ENCODE results near the gene RPL10A.
A peak's percentile ranks its signal among the peaks of the same experiment; 100 is the strongest.

The RPL10A gene

DNA sequence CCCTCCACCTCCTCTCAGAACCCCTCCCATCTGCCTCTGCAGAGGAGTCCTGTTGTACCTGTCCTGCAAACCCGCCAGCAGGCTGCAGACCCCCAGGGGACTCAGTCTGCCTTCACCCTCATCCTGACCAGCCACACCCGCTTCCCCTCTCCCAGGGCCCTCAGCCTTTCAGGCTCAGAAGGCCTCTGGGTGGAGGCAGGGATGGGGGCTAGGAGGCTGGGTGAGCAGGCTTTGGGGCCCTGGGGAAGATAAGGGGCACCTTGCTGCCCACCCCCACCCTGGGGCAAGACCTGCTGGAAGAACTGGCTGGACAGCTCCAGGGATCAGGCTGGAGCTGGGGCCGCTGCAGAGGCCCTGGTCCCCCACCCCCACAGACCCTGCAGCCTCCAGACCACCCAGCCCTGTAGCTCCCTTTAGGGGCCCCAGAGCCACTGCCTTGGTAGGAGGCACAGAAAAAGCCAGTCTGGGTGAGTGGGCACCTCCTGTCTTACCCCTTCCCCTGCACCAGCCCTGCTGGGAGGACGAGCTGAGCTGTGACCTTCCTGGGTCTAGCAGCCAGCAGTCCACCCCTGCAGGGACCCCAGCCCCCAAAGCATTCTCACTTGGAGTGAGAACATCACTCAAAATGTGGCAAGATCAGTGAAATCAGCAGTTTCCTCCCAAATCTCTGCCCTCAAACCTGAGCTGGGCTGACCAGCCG is 23.5 kb downstream of the RPL10A start:
- no peak for DNase-seq (ENCODE audit: low read depth in 2 of 2)

DNA sequence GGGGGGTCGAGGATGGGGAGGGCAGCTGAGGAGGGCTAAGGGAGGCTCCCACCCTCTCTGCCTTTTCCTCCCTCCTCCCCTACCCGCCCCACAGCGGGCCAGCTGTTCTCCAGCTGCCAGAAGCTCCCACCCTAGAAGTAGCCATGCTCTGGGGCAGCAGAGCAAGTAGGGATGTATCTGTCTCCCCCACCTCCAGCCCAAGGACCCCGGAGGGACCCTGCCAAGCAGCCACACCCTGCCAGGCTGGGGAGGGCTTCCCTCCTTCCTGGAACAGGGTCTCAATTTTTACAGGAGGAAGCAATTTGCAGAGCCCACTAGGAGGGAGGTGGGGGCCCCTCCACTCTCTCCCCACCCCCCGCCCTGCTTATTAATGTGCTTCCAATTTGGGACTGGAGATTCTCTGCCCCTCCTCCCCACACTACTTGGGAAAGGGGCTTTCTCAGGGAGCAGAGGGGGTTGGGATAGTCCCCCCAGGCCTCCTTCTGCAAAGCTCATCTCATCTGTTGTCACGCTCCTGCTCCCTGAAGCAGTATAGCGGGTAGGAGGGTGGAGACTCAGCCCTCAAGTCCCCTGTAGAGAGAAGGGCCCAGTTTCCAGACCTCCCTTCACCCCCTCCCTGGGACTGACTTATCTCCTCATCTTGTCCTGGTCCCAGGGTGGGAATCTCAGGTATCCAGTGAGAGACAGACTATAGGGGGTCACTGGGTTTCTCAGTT is 24.2 kb downstream of the RPL10A start:
- DNase-seq (ENCODE audit: low read depth in 2 of 2) = no peak

DNA sequence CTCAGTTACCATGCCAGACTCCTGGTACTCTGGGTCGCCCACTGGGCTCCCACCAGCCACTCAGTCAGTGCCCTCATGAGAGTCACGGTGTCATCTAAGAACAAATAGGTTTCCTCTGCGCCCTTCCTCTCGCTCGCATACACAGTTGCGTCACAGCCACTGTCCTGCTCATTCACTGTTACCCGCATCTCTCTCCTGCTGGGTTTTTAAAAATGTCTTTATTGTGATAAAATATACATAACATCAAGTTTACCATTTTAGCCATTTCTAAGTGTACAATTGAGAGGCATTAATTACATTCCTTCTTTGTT is 24.7 kb downstream of the RPL10A start:
- no peak for DNase-seq (ENCODE audit: low read depth in 2 of 2)

DNA sequence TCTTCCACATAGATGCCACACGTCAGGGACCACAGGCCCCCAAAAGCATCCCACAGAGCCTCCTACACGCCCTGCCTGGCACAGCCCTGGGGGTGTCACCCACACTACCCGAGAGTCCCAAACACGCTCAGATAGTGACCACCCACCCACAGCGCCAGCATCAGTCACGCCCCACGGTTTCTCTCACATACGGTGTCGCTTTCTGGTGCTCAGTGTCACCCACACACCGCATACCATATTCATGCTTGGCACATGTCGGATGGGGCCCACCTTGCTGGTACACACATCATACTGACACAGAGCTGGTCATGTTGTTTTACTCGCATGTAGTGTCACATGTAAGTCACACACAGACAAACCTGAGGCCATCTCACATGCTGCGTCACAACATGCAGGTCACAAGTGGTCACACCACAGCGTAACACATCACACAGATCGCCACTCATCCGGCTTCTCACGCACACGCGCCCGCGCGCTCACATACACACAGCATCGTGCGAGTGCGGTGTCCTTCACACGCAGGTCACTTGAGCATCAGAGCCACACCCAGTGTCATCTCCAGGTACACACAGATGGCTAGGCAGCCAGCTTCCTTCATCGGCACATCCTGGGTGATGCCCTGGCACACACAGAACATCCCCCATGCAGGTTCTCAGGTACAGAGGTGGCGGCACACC is 25.2 kb downstream of the RPL10A start:
- no peak for DNase-seq (ENCODE audit: low read depth in 2 of 2)

DNA sequence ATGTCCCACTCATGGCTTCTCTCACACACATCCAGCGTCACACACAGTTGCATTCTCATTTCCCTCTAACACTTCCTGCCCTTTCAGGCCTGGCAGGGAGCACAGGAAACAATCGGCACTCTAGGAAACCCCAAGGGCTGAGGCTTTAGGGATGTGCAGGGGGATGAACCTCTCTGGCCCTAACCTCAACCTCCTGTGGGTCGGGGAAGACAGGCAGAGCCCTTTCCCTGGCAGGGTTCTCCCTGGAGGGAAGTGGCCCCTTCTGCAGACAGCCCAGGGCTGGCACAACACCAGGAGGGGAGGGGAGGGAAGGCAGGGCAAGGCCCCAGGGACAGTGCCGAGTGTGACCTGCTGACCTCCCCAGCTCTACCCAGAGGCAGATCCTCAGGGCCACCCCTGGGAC is 26.0 kb downstream of the RPL10A start:
- DNase-seq (ENCODE audit: low read depth in 2 of 2) = no peak

DNA sequence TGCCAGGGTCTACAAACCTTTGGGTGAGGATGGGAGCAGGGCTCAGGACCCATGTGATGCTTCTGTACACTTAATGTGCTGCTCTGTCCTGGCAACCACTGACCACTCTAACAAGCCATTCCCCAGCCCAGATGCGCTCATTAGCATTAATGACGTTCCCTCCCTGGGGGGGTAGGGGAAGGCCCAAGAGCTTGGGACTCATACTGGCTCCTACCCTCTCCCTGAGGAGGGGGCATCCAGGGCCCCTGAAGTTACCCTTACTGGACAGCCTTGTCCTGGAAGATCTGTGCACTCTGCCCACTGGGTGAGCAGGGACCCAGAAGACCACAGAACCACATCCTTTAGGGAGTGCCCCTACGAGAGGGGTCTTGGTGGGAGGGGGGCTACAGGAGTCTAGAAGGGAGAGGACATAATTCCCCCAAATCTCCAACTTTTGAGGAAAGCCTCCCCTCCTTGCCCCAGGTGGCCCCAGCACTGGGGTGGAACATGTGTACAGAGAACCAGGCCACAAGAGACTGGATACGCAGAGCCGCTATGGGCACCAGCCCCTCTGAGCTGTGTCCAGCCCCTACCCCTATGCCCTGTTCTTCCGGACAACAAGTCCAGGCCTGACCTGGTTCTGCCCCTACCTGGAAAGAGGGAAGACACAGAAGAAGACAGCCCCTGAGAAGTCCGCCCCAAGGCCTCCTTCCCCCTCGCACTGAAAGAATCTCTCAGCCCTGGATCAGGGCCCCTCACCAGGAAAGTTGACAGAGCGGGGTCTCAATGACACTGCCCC is 27.2 kb downstream of the RPL10A start:
- DNase-seq (ENCODE audit: low read depth in 2 of 2) = no peak

DNA sequence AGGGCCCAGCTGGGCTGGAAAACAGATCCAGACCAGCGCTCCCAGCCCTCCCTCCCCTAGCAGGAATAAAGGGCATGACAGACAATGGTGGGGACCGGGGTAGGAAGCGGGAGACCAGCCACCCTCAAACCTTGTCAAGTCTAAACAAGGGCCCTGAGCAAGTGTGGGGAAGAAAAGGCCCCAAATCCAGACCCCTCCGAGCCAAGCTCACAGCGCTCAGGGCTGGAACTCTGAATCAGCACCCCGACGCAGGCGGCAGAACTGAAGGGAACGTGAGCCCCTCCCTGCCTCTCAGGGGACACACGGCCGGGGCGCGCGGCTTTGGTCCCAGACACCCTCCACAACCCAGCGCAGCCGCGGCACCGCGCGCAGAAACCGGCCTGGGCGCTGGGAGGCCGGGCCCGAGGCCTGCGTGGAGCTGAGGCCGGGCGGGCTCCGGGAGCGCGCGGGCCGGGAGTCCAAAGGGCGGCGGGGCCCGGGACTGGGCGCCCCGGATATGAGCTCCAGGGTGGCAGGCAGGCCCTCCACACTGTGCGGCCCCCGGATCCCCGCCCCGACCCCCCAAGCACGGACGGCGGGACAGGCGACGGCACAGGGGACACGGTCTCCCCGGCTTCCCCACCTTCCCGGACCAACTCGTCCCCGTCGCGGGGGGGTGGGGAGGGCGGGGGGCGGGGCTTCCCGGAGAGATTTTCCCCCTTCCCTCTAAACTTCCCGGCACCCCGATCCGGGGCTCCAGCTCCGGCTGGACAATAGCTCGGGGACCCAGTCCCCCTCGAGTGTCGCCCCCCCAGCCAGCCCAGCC is 28.0 kb downstream of the RPL10A start:
- no peak for DNase-seq (ENCODE audit: low read depth in 2 of 2)

DNA sequence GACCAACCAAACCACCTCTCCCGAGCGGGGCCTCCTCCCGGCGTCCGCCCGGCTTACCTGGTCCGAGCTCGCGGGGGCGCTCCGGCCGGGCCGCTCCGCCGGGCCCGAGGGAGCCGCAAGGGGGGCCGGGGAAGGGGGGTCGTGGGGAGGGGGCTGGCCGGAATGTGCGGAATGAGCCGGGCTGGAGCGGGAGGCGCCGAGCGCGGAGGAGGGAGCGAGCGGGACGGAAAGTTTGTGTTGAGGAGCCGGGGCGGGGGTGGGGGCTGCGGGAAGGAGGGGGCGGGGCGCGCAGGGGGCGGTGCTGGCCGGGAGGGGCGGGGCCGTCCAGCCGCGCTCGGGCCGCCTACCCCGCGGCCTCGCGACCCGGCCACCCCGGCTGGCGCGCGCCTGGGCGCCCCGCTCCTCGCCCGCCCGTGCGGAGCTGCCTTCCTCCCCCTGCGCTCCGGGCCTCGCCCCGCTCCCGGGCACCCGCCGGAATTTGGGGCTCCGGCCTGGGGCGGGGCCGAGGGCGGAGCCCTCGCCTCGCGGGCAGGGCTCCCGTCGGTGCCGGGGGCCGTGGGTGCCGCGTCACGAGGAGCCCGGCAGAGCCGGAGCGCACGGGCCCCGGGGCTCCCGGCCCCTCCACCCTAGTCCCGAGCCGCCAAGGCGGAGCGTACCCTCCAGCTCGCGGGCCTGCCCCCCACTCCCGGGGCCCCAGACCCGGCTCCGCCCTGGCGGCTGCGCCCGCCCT is 28.8 kb downstream of the RPL10A start, which contains the start of gene TEAD3:
Gene TEAD3 (minus strand): TSS at position 239 of the 730 bp plus-strand sequence.
- peak in 1 of 2 donors; percentile 34 for DNase-seq (ENCODE audit: low read depth in 2 of 2)

DNA sequence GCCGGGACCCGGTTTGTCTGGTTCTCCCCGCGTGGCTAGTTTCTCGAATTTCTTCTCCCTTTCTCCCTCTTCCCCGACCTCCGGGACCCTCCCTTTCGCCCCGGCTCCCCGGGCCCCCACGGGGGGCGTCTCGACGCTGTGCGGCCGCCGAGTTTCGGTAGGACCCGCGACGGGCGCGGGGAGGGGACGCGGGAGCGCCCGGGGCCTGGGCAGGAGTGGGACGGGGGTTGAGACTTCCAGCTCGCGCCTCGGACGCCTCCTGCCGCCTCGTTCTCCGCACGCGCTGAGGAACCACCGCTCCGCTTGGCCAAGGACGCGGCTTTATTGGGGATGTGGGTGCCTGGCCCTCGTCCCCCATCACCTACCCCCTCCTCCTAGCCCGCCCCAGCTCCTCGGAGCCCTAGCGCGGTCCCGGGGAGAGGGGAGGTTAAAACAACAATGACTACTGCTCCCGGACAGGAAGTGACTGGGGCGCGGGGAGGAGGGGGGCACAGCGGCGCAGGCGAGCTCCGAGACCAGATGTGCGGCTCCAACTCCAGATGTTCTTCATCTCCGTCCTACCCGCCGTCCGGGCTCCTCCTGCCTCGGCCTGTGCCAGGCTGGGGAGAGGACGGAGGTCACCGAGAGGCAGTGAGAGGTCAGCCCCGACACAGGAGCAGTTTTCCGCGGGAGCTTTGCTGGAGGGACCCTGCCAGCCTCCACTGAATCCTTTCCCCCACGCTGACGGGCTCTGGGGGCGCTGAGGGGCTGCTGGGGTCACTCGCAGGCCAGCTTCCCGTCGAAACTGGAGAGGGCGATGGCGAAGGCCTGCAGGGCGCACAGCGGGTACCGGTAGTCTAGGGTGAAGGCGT is 29.6 kb downstream of the RPL10A start:
- peak; percentile 37 to 47 for DNase-seq (ENCODE audit: low read depth in 2 of 2)

DNA sequence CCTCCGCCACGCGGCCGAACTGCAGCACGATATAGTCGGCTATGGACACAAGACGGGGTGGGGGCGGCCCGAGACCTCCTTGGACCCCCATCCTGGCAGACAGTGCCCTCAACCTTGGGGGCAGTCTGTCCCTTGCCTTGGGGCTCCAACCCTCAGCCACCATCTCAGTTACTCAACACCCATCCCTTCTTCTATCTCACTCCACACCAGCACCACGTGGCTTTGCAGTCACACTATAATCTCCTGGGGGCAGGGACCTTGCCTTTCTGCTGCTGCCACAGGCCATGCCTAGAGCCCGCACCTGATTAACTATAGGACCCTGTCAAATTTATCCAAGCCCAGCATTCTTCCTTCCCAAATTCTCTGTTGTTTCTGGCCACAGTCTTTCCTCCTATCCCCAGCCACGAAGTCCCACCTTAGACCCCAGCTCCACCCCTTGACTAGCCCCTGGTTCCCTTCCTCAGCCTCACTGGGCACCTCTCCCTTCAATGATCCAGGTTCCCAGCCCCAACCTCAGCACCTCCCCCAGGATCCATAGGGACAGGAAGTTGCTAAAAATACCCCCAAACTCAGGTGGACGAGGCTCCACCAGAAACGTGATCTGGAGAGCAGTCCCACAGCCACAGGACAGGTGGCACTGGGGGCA is 30.3 kb downstream of the RPL10A start:
- DNase-seq (ENCODE audit: low read depth in 2 of 2) = no peak

DNA sequence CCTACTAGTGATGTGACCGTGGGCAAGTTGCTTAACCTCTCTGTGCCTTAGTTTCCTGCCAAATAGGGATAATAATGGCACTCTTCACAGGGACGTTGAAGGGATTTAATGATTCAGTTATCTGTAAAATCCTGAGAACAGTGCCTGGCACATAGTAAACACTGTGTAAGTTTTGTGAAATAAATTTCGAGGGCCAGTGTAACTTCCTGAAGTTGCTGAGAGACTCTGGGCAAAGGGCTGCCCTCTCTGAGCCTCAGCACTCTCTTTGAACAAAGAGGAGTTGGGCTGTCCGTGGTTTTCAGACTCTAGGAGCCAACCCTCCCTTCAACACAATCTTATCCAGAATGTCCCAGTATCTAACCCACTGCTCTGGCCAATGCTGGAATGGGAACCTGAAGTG is 31.2 kb downstream of the RPL10A start:
- no peak for DNase-seq (ENCODE audit: low read depth in 2 of 2)

DNA sequence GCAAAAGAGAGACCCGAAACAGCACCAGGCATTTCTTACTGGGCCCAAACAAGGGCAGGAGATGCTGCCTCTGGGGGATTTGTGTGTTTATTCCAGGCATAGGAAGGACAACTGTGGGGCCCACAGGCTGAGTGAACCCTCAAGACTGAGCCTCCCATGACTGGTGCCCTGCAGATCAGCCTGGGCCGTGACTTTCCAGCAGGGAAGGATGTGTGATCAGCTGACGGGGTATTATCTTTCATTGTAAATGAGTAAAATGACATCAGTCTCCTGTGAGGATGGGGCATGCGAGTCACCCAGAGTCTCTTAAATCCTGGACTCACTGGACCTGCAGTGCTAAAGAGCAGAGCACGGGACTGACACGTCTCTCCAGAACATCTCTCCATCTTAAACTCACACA is 32.6 kb downstream of the RPL10A start:
- no peak for DNase-seq (ENCODE audit: low read depth in 2 of 2)

DNA sequence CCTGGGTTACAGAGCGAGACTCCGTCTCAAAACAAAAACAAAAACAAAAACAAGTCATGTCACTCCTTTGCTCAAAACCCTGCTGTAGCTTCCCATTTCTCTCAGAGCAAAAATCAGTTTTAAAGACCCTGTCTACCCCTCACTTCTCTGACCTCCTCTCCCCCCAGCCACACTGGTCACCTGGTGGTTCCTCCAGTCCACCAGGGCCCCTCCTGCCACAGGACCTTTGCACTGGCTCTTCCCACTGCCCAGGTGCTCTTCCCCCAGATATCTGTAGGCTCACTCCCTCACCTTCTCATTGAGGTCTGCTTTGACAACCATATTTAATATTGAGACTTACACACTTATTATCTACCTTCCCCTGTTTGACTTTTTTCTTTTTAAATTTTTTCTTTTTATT is 33.6 kb downstream of the RPL10A start:
- no peak for DNase-seq (ENCODE audit: low read depth in 2 of 2)

DNA sequence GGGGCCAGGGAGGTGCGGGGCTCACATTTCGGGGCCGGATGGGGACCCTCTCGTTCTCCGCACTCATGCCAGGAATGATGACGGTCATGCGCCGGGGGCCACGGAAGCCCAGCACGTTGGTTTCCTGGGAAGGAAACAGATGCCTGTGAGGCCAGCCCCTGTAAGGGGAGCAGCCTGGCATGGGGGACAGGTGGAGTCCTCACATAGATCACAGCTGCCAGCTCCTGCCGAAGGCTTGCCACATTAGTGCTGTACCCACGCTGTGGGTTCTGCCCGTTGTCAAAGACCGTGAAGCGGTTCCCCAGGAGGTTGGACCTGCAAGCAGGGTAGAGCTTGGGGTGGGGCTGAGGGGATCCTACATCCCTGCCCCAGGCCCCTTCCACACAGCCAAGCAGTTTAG is 35.3 kb downstream of the RPL10A start:
- DNase-seq (ENCODE audit: low read depth in 2 of 2) = no peak

DNA sequence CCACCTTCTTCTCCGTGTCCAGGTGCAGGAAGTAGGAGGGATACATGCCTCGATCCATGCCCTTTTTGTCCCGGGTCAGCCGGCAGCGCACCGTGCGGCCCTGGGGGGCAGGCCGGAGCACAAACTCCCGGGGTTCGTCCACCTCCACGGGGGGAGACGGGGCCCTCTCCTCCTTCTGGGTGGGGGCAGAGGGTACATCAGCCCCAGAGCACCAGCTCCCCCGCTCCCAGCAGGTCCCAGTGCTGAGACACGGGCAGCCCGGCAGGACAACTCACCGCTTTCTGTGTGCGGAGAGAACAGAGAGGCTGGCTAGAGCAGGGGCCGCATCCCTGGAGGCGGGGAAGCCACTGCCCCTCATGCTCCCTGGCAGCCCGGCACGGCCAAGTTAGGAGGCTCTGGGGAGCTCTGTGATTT is 37.8 kb downstream of the RPL10A start:
- no peak for DNase-seq (ENCODE audit: low read depth in 2 of 2)

DNA sequence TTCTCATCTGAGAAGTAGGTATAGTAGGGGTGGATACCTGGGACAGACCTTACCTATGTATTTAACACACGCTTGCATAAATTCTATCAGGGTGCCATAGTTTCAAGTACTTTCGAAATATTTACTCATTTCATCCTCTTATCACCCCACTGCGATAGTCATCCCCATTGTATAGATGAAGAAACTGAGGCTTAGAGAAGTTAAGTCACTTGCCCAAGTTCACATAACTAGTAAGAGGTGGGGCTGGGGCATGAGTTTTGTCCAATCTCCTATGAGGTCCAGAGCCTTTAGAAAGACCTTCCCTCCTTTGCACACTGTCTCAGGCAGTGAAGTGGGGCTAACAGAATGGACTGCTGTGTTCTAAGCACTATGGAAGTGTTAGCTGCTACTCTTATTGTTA is 38.3 kb downstream of the RPL10A start:
- DNase-seq (ENCODE audit: low read depth in 2 of 2) = no peak

DNA sequence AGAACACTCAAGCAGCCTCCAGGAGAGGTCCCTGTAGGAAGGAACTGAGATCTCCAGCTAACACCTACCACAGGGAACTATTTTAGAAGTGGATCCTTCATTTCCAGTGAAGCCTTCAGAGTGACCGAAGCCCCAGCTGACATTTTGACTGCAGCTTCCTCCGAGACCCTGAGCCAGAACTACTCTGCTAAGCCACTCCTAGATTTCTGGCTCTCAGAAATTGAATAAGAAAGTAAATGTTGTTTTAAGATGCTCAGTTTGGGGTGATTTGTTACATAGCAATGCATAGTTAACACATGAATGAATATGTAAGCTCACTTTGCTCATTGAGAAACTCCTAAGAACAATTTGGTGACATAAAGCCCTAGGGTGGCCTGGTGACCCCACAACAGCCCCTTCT is 39.0 kb downstream of the RPL10A start:
- no peak for DNase-seq (ENCODE audit: low read depth in 2 of 2)

DNA sequence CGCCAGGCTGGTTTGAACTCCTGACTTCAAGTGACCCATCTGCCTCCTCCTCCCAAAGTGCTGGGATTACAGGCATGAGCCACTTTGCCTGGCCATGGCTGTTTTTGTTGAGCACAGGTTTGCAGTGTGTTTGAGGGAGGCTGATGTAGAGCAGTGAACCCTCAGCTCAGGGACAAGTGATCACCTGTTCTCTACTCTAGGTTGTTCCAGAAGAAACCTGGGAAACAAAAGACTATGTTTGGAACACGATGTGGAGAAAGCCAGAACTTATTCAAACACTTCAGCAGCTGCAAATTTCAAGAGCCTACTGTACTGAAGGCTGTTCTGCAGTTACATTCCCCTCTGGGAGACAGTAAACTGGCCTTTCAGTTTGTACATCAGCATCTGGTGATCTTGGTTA is 39.8 kb downstream of the RPL10A start:
- DNase-seq (ENCODE audit: low read depth in 2 of 2) = no peak

DNA sequence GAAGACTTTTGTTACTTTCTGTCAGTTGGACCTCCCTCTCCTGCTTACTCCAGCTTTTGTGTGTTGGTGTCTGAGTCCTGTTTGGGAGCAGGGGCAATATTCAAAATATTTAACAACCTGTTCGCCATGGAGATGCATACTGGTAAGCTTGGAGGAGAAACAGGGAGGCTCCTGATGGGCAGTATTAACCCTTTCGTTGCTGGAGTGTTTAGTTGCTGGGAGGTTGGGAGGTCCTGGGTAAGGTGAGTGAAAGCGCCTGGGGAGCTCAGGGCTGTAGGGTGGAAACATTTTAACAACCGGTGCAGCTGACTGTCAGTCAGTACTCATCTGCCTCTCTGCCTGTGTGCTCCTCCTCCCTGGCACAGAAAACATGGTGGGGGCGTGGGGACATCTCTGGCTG is 40.3 kb downstream of the RPL10A start:
- no peak for DNase-seq (ENCODE audit: low read depth in 2 of 2)
